Nucleus accumbens (tissue), 56 donors: ENCODE results near the gene KRT15.
"Not testable (repeated sequence)": the region's sequence is repeated elsewhere in the genome, so short reads cannot be mapped to it uniquely, and the experiment has no call there.

Source experiments
- DNase-seq, 56 donors: peaks; one replicate each; lab custom pipeline; 2025; lab: John Stamatoyannopoulos, UW

KRT15 gene

GRCh38 chr17:41544935-41545334 lies 26.2 kb upstream of the KRT15 start:
- no peak for DNase-seq

- no peak for DNase-seq
These were observed 25.8 kb upstream of the KRT15 start for GRCh38 chr17:41544491-41544892.

- DNase-seq, result not testable (repeated sequence)
These were observed 24.1 kb upstream of the KRT15 start for GRCh38 chr17:41542786-41543185.

GRCh38 chr17:41542357-41542756 lies 23.7 kb upstream of the KRT15 start:
- no peak for DNase-seq

- DNase-seq, result no peak
These were observed 22.4 kb upstream of the KRT15 start for GRCh38 chr17:41540921-41541625.

- DNase-seq, result no peak
These were observed 21.4 kb upstream of the KRT15 start for GRCh38 chr17:41539979-41540701.

- DNase-seq, result no peak
These were observed 20.4 kb upstream of the KRT15 start for GRCh38 chr17:41539071-41539492.

GRCh38 chr17:41538565-41538991 lies 19.9 kb upstream of the KRT15 start:
- DNase-seq, result no peak

- DNase-seq, result no peak
These were observed 19.3 kb upstream of the KRT15 start for GRCh38 chr17:41537990-41538389.

- DNase-seq, result no peak
These were observed 18.9 kb upstream of the KRT15 start for GRCh38 chr17:41537614-41537954.

- DNase-seq, result no peak
These were observed 18.3 kb upstream of the KRT15 start for GRCh38 chr17:41536741-41537613.

- DNase-seq, result no peak
These were observed 17.2 kb upstream of the KRT15 start for GRCh38 chr17:41535764-41536481.

- no peak for DNase-seq
These were observed 16.3 kb upstream of the KRT15 start for GRCh38 chr17:41534899-41535546.

GRCh38 chr17:41533613-41534012 lies 14.9 kb upstream of the KRT15 start:
- DNase-seq, result no peak

- DNase-seq, result no peak
These were observed 14.4 kb upstream of the KRT15 start for GRCh38 chr17:41532947-41533570.

- DNase-seq, result no peak
These were observed 13.3 kb upstream of the KRT15 start for GRCh38 chr17:41531993-41532392.

GRCh38 chr17:41530062-41531048 lies 11.7 kb upstream of the KRT15 start:
- DNase-seq, result no peak

GRCh38 chr17:41529491-41529915 lies 10.8 kb upstream of the KRT15 start:
- DNase-seq, result no peak
